GM13977 (cell line): ENCODE measurements around the gene KRTAP21-1.

Source experiments
- DNase-seq: peaks from one replicate; pipeline ENCODE4 v3.0.0; 2012; ENCODE audit warnings: low spot score
- CTCF ChIP-seq: IDR thresholded peaks from 2 replicates; pipeline ENCODE4 v1.5.1; 2012; ENCODE audit warnings: mild to moderate bottlenecking, control low read depth; ENCODE audit not compliant: insufficient read depth; ENCODE audit errors: extremely low read depth, missing control alignments
- in situ Hi-C: fragments of 300-500 bp; cut with MboI; formaldehyde crosslinking; loops from one replicate; pipeline ENCODE4 v1.12.0; 2022; ENCODE audit warnings: low sequenced_read_pairs, low pct_unique_long_range_greater_than_20kb, mixed read lengths, inconsistent platforms; ENCODE audit not compliant: unreplicated experiment

KRTAP21-1 gene

GRCh38 chr21:30747159-30747558 lies 8.1 kb downstream of the KRTAP21-1 start, which contains the start of gene KRTAP21-2:
Gene KRTAP21-2, minus strand, starts transcription at chr21:30747259. Its CDS starts 57 bp downstream, at chr21:30747202.
- no peak for TF ChIP-seq CTCF
- DNase-seq = no peak
- in situ Hi-C loops = no loop called here

- in situ Hi-C loops = no loop called here
- no peak for TF ChIP-seq CTCF
- DNase-seq = no peak
Observed at GRCh38 chr21:30740462-30740861, 14.8 kb downstream of the KRTAP21-1 start.

- in situ Hi-C loops = no loop called here
- no peak for DNase-seq
- no peak for TF ChIP-seq CTCF
Observed at GRCh38 chr21:30733026-30733425, 22.2 kb downstream of the KRTAP21-1 start.

GRCh38 chr21:30726726-30727125 lies 28.5 kb downstream of the KRTAP21-1 start:
- no peak for TF ChIP-seq CTCF
- in situ Hi-C loops = no loop called here
- DNase-seq = no peak

GRCh38 chr21:30719401-30719800 lies 35.8 kb downstream of the KRTAP21-1 start:
- in situ Hi-C loops = loop anchor here (25.0 kb wide), 1 partner anchor 107 kb away; the partner anchor contains the start of genes KRTAP20-1, KRTAP20-4, KRTAP22-1 and KRTAP6-1
- TF ChIP-seq CTCF = no peak
- DNase-seq = no peak

- in situ Hi-C loops = loop anchor here (25.0 kb wide), 1 partner anchor 106 kb away; the partner anchor contains the start of genes KRTAP20-1, KRTAP20-4, KRTAP22-1 and KRTAP6-1
- DNase-seq = no peak
- TF ChIP-seq CTCF = no peak
Observed at GRCh38 chr21:30718239-30718909, 36.9 kb downstream of the KRTAP21-1 start, which contains the start of gene KRTAP21-3. Gene KRTAP21-3, minus strand, starts transcription at chr21:30718777. Its CDS starts 18 bp downstream, at chr21:30718759.
